ENCODE data around the gene ZNF148.
A peak's percentile ranks its signal among the peaks of the same experiment; 100 is the strongest.
"Not testable (repeated sequence)": the region's sequence is repeated elsewhere in the genome, so short reads cannot be mapped to it uniquely, and the experiment has no call there.

Gene ZNF148

DNA sequence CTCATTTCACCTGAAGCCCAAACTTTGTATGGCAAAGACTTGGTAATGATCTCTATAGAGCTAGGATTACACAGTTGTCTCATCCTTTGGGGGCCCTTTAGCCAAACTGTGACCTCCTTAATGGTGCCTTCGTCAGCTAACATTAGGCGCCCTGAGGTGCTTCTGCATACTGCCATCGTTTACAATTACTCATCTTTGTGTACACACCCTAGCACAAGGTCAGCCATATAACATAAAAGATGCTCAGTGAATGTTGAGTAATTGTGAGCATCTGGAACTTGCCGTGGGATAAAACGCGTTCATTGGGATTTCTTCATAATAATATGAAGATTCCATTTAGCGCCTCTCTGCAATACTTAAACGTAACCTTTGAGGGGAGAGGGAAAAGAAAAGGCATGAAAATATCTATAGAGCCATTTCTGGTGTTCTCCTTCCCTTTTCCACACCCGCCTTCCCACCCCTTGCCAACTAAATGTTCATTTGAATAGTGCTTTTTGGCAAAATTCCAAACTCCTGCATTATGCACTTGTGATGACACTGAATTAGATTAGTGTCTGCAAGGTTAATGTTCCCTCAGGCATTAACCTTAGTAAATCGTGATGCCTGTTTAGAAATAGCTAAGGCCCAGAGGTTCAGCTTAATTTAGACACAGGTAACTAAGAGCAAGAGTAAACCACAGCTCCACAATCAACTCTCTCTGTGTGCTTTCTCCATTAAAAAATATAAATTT is 990 bp upstream of the ZNF148 start:
- DNase-seq, result no peak

DNA sequence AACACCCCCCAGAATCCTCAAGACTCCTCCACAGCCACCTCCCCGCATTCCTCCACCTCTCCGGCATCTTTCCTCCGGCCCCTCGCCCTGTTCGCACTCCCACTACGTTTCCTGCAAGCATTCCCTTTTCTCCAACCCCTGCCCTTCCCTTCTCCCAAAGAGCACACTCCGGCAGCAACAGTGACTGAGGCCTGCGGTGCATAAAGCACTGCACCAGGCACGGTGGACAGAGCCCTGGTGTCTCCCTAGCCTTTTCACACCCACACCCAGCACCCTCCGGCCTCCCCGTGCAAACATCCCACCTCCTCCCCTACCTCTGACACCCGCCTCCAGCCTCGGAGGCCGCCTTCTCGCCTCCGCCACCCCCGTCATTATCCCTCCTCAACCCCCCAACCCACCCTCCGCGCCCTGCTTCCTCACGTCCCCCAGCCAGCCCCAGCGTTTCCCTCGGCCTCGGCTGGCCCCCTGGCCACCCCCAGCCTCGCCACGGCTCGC is 577 bp downstream of the ZNF148 start:
- DNase-seq, result peak; percentile 48 to 51

DNA sequence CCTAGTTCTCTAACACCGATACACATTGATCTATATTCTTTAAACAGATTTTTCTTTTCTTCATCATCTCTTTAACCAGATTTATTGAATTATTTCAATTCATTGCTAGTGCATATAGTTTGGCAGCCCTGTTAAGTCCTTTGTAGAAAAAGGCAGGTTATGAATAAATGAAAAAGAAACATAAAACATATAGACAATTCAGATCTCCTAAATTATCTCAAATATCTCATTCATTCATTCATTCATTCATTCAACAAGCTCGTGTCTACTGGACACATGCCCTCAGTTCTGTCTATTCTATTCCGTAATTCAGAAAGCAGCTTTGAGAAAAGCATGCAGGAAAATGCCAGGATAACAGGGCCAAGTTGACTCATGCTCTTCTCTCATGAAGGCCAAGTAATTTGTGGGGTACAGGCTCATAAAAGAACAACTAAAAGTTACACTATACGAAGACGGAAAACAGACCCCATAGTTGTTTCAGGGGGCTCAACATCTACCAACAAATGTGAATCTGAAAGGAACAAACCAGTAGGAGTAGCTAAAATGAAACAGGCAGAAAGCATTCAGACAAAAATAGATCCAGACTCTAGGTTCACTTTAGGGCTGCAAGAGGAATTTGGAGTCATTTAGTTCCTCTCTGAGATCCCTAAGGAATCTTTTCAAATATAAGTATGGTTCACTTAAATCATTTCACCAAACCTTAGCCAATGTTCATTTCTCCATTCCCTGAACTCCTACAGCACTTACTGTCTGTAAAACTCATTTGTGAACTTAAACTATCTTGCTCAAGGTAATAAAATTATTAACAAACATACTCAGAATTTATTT is 7.5 kb downstream of the ZNF148 start:
- DNase-seq, result no peak

DNA sequence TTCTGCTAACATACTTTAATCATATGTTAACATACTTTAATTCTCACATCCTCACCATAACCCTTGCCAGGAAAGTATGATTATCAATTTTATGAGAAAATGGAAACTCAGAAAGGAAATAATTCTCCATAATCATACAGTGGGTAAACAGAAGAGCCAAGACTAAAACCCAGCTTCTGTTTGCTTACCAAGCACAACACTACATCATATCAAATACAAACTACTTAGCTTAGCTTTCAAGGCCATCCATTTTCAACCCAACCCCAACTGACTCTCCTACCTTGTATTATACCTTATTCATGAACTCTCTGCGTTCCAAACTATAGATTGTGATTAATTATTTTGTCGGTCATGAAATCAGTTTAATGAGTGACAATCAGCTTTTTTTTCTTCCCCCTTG is 9.0 kb downstream of the ZNF148 start:
- no peak for DNase-seq

DNA sequence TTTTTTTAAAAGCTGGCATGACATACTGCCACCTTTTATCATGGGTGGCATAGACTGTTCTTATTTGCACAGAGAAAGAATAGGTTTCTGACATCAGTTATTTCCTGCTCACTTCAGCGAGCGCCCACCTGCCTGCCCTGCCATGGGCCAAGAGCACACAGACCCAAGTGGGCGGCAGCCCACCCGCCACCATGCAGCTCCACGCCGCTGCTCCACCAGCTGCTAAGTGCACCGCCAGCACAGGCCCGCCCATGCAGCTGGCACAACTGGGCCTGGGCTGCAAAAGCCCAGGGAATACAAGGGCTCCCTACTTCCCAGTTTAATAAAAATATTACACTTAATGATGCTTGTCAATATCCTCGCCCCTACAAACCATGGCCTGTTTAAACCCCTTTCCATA is 15.4 kb downstream of the ZNF148 start:
- DNase-seq, result no peak

DNA sequence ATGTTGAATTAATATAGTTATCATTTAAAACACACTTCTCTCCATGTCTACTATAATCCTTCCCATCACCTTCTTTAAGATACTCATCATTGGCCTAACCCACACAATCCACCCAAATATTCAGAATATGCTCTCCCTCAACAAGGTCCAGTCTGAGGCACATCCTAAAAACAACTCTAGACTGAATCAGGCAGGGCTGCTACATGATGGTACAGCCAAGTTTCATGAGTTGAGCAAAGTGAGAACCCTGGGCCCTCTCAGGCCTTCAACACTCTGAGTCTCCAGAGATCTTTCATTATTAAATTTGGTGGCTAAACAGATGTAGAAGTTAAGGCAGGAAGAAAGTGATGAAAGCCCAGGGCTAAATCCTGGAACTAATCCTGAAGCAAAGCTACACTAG is 16.2 kb downstream of the ZNF148 start:
- DNase-seq, result no peak

DNA sequence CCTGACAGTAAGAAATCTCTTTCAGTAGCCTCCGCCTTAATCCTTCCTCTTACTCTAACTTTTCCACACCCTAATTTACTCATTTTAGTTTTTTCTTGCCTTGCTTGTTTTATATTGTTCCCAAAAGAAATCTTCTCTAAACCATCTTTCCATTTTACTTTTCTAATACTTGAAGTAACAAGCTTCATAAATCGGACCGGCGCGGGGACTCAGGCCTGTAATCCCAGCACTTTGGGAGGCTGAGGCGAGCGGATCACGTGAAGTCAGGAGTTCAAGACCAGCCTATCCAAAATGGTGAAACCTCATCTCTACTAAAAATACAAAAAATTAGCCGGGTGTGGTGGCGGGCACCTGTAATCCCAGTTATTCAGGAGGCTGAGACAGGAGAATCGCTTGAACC is 17.3 kb downstream of the ZNF148 start:
- DNase-seq, result no peak

DNA sequence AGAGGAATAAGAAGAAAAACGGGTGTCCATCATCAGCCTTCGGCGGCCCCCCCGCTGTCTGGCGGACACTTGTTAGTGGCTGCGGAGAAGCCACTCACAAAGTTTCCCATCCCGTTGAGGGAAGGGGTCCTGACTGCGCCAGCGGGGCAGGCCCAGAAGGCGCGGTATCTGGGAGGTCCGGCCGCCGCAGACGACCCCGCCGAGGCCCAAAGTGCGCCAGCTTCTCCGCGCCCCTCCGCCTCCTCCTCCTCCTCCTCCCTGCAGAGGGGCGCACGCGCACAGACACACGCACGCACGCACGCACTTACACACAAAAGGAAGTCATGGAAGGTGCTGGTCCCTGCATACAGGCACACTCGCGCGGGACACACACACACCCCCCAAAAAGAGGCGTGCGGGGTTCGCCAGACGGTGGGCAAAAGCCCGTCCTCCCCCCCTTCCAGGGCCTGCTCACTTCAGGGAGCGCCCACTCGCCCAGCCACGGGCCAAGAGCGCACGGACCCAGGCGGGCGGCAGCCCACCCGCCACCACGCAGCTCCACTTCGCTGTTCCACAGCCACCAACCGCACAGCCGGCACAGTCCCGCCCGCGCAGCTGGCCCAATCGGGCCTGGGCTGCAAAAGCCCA is 18.0 kb downstream of the ZNF148 start:
- DNase-seq, result peak; percentile 70 to 77

DNA sequence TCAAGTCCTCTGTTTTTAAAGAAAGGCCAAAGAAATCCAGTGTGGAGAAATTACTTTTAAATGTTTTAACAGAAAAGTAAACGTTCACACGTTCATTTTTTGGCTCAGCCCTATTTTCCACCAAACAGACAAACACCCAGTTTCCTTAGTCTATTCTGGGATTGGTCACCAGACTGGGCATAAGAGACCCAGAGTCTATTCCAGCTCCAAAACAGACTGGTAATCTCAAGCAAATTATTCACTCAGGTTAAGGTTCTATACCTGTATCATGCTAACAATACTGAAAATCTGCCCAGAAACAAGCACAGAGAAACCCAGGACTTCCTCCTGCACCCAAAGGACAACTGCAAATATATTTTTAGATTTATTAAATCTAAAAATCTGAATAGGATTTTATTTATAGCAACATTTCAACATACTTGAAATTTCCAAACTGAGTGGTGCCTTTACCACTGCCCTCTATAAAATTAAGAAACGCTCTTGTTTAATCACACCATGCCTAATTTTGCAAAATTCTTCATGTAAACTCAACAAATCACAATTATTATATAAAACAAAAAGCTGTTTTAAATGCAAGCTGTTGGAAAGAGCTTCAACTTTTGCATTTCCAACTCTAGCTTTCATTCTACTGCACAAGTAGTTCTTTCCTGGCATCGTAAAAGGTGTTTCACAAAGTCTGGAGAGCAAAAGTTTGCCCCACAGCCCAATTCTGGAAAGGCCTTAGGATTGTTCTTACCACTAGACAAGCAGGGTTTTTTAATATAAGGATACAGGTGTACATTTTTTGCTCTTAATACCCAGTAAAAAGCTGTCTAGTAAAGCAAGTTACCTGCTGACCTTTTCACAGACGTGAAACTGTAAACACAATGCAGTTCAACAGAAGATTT is 18.7 kb downstream of the ZNF148 start:
- no peak for DNase-seq

DNA sequence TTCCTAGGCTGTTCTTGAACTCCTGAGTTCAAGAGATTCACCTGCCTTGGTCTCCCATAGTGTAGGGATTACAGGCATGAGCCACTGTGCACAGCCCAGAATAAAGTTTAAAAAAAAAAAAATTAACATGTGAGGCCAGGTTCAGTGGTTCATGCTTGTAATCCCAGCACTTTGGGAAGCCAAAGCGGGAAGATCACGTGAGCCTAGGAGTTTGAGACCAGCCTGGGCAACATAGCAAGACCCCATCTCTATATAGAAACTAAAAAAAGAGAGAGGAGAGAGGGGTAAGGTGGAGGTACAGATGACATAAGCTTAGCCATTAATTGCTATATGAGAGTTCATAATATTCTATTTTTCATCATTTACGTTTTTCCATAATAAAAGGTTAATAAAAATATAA is 21.5 kb downstream of the ZNF148 start:
- DNase-seq, result no peak

DNA sequence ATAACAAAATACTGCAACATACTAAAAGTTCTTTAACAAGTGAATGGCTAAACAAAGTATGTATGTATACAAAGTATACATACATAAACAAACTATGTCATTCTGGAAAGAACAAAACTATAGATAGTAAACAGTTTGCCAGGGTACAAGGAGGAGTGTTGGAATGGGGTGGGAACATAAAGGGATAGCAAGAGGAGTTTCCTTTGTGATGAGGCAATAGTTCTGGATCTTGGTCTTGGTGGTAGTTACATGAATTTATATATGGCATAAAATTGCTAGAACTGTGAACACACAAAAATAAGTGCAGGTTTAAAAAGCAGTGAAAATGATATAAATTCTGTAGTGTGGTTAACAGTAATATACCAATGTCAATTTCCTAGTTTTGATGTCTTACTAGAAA is 22.0 kb downstream of the ZNF148 start:
- DNase-seq, result no peak

DNA sequence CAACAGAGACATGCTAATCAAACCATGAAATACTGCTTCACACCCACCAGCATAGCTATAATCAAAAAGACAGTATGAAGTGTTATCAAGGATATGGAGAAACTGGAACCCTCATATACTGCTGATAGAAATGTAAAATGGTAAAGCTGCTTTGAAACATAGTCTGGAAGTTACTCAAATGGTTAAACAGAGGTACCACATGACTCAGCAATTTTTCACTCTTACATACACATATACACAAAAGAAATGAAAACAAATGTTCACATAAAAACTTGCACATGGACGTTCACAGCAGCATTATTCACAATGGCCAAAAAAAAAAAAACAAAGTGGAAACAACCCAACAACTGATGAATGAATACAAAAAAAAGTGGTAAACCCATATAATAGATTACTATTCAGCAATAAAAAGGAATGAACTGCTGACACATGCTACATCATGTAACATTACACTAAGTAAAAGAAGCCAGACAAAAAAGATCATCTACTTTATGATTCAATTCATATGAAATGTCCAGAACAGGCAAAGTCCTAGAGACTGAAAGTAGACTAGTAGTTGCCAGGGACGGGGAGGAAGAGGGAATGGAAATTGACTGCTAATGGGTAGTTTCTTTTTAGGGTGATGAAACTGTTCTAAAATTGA is 23.2 kb downstream of the ZNF148 start:
- DNase-seq, result no peak

DNA sequence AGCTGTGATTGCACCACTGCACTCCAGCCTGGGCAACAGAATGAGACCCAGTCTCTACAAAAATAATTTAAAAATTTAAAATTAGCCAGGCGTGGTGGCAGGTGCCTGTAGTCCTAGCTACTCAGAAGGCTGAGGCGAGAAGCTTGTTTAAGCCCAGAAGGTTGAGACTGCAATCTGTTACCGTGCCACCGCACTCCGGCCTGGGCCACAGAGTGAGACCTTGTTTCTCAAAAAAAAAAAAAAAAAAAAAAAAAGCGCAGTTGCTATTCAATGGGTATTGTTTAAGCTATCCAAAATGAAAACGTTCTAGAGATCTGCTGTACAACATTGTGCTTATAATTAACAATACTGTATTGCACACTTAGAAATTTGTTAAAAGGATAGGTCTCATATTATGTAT is 24.0 kb downstream of the ZNF148 start:
- DNase-seq, result no peak

DNA sequence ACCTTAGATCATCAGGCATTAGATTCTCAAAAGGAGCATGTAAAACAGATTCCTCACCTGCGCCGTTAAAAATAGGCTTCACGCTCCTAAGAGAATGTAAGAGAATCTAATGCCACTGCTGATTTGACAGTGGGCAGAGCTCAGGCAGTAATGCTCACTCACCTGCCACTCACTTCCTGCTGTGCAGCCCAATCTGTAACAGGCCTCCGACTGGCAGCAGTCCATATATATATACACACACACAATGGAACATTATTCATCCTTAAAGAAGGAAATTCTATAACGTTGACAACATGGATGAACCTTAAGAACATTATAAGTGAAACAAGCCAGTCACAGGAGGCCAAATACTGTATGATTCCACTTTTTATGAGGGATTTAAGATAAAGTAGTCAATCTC is 24.5 kb downstream of the ZNF148 start:
- no peak for DNase-seq

DNA sequence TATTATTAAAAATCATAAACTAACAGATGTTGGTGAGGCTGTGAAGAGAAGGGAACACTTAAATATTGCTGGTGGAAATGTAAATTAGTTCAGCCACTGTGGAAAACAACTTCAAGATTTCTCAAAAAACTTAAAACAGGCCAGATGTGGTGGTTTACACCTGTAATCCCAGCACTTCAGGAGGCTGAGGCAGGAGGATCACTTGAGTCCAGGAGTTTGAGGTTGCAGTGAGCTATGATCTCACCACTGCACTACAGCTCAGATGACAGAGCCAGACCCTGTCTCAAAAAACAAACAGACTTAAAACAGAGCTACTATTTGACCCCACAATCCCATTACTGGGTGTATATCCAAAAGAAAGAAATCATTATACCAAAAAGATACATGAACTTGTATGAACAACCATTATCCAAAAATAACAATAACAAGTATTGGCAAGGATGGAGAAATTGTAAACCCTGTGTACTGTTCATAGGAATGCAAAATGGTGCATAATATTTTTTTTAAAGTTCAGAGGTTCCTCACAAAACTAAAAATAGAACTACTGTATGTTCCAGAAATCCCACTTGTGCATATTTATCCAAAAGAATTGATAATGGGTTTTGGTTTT is 25.5 kb downstream of the ZNF148 start:
- no peak for DNase-seq

DNA sequence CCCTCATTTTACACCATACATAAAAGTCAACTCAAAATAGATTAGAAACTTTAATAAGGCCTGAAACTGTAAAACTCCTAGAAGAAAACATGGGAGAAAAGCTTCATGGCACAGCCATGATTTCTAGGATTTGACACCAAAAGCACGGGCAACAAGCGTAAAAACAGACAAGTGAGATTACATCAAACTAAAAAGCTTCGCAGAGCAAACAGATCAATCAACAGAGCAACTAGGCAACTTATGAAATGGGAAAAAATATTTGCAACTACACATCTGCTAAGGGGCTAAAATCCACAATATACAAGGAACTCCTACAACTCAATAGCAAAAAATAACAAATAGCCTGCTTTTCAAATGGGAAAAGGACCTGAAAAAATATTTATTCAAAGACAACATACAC is 26.1 kb downstream of the ZNF148 start:
- no peak for DNase-seq

DNA sequence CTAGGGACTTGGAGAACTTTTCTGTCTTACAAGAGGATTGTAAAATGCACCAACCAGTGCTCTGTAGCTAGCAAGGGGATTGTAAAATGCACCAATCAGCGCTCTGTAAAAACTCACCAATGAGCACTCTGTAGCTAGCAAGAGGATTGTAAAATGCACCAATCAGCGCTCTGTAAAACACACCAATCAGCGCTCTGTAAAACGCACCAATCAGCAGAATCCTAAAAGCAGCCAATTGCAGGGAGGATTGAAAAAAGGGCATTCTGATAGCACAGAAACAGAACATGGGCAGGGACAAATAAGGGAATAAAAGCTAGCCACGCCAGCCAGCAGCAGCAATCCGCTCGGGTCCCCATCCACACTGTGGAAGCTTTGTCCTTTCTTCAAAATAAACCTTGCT is 31.8 kb downstream of the ZNF148 start:
- DNase-seq, result not testable (repeated sequence)

DNA sequence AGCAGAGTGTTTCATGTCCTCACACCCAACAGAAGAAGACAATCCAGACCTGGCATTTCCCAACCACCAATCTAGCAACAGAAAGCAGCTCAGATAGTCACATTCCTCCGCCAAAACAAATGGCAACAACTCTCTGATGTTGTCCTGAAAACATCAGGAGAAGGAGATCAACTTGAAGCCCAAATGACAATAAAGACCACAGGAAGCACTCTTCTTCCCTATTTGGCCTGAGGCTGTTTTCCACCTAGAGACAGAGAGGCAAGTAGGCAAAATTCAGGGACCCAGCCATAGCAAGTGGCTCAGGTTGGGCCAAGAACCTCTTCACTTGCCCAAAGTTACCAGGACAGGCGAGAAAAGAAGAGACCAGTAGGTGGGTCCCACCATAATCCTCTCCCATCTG is 35.0 kb downstream of the ZNF148 start:
- DNase-seq, result no peak

DNA sequence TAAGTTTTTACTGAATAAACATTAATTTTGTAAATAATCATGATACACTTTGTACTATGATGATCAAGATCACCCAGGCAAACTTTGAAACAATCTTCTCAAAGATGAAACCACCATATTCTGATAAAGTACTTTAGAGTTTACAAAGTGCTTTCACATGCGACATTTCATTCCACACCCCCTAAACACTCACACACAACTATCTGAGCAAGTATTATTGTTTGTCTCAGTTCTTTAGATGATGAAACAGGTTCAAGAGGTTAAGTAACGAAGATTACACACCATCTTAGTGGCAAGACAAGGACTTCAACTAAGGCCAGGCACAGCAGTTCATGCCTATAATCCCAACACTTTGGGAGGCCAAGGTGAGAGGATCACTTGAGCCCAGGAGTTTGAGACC is 37.6 kb downstream of the ZNF148 start:
- no peak for DNase-seq

DNA sequence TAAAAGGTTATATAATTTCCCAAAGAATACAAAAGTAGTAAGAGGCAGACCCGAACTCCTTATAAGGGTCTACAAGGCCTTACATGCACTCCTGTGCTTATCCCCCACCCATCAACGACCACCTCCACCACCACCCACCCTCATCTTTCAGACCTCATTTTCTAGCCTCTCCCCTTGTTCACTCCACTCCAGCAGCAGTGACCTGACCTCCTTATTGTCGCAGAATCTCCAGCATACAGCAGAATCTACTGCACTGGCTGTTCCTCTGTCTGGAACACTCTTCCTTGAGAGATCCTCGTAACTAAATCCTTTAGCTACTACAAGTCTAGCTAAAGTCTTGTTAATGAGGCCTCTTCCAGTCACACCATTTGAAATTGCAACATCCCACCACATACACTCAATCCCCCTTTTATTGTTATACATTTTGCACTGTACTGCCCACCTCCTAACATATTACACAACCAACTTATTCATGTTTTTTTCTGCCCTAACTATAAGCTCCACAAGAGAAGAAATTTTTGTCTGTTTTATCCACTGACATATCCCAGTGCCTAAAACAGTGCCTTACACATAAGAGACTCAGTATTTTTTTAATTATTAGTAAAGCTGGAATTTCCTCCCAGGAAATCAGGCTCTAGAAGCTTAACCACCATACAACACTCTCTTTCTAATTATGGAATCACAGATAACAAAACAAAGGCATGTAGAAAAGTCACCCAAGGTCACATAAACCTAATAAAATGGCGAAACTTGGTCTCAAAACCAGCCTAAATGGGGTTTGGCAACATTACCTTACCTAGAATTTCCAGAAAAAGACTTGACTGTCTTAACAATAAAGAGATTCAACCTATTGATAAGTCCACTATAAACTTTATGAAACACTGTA is 40.2 kb downstream of the ZNF148 start:
- DNase-seq, result no peak

DNA sequence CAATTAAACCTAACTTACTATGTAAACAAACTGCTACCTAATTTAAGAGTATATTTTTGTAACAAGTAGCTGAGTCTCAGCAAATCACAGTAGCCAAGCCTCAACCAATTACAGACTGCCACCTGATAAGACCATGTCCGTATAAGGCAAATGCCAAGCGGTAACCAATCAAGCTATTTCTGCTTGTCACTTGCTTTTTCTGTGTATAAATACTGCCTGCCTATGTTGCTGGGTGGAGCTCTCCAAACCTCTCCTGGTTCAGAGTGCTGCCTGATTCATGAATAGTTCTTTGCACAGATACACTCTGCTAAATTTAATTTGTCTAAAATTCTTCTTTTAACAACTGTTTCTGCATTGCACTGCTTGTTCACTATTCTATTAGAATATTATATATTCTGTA is 42.6 kb downstream of the ZNF148 start:
- DNase-seq, result no peak
